ENCODE results near the gene TRIM26. TPM values are rescaled to one million over a fixed set of nuclear protein-coding genes. Genes with fewer than 3 reads are reported as not detected.
"Not testable (repeated sequence)": the region's sequence is repeated elsewhere in the genome, so short reads cannot be mapped to it uniquely, and the experiment has no call there.

Gene TRIM26
- total RNA-seq, 1 experiment from 2014 or later: 37.0 TPM

DNA sequence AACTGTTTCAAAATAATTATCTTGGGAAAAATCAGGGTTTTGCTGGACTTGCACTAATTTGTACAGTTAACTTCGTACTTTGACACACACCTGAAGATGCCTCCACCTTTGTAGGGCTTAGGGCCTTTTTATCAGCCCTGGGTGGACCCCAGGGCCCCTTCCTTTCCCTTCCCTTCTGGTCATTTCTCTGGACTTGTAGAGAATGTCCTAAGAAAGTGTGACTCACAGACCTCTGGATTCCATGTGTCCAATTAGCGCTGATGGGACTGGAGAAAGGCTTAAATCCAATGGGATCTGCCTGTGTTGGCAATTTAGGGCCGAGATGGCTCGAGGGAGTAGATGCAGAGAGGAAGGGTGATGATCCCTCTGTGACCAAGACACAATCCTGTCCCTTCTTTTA lies 40.5 kb downstream of the TRIM26 start:
- Histone ChIP-seq H3K9ac (ENCODE audit: low read length) (no peak overlapping the region), H3K27ac (ENCODE audit: low read length) (no peak overlapping the region)

DNA sequence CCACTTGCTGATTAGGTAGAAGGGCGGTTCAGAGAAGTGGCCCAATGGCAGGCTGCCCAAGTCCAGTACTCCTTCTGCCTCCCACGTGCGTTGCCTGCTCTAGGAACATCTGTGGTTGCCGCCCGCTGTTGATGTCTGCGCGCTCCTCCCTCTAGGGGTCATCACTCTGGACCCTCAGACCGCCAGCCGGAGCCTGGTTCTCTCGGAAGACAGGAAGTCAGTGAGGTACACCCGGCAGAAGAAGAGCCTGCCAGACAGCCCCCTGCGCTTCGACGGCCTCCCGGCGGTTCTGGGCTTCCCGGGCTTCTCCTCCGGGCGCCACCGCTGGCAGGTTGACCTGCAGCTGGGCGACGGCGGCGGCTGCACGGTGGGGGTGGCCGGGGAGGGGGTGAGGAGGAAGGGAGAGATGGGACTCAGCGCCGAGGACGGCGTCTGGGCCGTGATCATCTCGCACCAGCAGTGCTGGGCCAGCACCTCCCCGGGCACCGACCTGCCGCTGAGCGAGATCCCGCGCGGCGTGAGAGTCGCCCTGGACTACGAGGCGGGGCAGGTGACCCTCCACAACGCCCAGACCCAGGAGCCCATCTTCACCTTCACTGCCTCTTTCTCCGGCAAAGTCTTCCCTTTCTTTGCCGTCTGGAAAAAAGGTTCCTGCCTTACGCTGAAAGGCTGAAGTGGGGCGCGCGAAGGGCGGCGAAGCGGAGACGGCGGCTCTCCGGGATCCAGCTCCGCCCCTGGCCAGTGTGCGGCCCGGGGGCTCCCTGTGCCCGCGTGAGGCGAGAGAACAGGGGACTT lies 41.3 kb downstream of the TRIM26 start:
- H2AFZ ChIP-seq (ENCODE audit: low read length): no peak overlapping the region
- H3K4me1 ChIP-seq (ENCODE audit: low read length): no peaks in the 10 kb centered on the region
- H4K20me1 ChIP-seq (ENCODE audit: insufficient read depth, low read depth, low read length): no peaks in the 10 kb centered on the region
- no peaks in the 10 kb centered on the region for H3K36me3 ChIP-seq (ENCODE audit: insufficient read depth, low read length)
- no peaks in the 10 kb centered on the region for H3K27me3 ChIP-seq (ENCODE audit: low read length)
- H3K9me3 ChIP-seq (ENCODE audit: low read length): no peaks in the 10 kb centered on the region
- H3K9me2 ChIP-seq (replicated peaks; ENCODE audit: insufficient read depth, low read length): no peaks in the 10 kb centered on the region
- H3K9ac ChIP-seq (ENCODE audit: low read length): no peak overlapping the region
- H3K4me2 ChIP-seq (ENCODE audit: low read depth, low read length, poor library complexity, severe bottlenecking): no peak overlapping the region
- H3K79me2 ChIP-seq (ENCODE audit: low read length): no peaks in the 10 kb centered on the region
- H3K27ac ChIP-seq (ENCODE audit: low read length): no peak overlapping the region
- no peak overlapping the region for H3K4me3 ChIP-seq (ENCODE audit: low read length)
- DNase-seq: no peak

More for the DNA sequence above, 40.5 kb downstream of the TRIM26 start:
- Histone ChIP-seq H3K4me1 (ENCODE audit: low read length) (no peaks in the 10 kb centered on the region), H3K4me3 (ENCODE audit: low read length) (no peak overlapping the region), H3K36me3 (ENCODE audit: insufficient read depth, low read length) (no peaks in the 10 kb centered on the region), H3K27me3 (ENCODE audit: low read length) (no peaks in the 10 kb centered on the region), H4K20me1 (ENCODE audit: insufficient read depth, low read depth, low read length) (no peaks in the 10 kb centered on the region), H3K9me3 (ENCODE audit: low read length) (no peaks in the 10 kb centered on the region), H3K4me2 (ENCODE audit: low read depth, low read length, poor library complexity, severe bottlenecking) (no peak overlapping the region), H3K79me2 (ENCODE audit: low read length) (no peaks in the 10 kb centered on the region), H3K9me2 (replicated peaks; ENCODE audit: insufficient read depth, low read length) (no peaks in the 10 kb centered on the region), H2AFZ (ENCODE audit: low read length) (no peak overlapping the region)
- no peak for DNase-seq

DNA sequence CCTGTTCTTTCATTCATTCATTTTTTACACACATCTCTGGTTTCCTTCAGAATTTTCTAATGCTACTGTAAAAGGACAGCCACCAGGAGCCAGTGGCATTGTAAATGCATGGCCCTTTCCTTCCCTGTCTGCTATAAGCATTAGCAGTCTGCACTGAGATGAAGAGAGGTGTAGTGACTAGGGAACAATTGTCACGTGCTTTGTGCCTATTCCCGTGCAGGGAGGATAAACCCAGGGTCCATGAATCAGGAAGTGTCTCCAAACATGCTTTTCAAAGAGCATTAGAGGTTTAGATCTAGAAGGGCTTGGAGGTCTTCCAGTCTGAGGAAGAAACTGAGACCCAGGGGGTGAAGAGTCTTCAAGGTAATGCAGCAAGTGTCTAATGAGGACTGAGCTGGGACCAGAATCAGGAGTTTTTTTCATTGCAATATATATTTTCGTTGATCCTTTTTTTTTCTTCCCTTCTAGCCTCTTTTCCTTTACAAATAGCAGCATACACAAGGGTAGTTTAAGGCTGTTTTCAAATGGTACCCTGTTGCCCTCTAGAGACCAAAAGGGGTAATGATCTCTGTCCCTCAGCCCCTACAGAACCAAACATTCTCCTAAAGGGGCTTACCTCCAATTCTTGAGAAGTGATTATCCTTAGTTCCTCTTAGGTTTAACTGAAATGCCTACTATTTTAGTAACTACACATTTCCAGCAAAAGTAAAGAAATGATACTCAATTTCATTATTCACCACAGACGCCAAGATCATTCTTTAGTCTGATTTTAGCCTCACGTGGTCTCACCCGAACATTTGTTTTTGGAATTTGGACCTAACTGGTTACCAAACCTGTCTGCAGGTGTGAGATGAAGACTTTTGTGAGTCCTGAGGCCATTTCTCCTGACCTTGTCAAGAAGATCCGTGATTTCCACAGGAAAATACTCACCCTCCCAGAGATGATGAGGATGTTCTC lies 43.3 kb downstream of the TRIM26 start:
- no peak overlapping the region for H3K4me3 ChIP-seq (ENCODE audit: low read length)
- no peaks in the 10 kb centered on the region for H3K4me1 ChIP-seq (ENCODE audit: low read length)
- no peaks in the 10 kb centered on the region for H4K20me1 ChIP-seq (ENCODE audit: insufficient read depth, low read depth, low read length)
- H3K4me2 ChIP-seq (ENCODE audit: low read depth, low read length, poor library complexity, severe bottlenecking): no peak overlapping the region
- no peaks in the 10 kb centered on the region for H3K9me3 ChIP-seq (ENCODE audit: low read length)
- no peaks in the 10 kb centered on the region for H3K9me2 ChIP-seq (replicated peaks; ENCODE audit: insufficient read depth, low read length)
- peak; percentile 81 for DNase-seq
- no peak overlapping the region for H3K27ac ChIP-seq (ENCODE audit: low read length)
- no peak overlapping the region for H3K9ac ChIP-seq (ENCODE audit: low read length)
- H3K27me3 ChIP-seq (ENCODE audit: low read length): no peaks in the 10 kb centered on the region
- no peaks in the 10 kb centered on the region for H3K36me3 ChIP-seq (ENCODE audit: insufficient read depth, low read length)
- no peak overlapping the region for H2AFZ ChIP-seq (ENCODE audit: low read length)
- H3K79me2 ChIP-seq (ENCODE audit: low read length): no peaks in the 10 kb centered on the region

DNA sequence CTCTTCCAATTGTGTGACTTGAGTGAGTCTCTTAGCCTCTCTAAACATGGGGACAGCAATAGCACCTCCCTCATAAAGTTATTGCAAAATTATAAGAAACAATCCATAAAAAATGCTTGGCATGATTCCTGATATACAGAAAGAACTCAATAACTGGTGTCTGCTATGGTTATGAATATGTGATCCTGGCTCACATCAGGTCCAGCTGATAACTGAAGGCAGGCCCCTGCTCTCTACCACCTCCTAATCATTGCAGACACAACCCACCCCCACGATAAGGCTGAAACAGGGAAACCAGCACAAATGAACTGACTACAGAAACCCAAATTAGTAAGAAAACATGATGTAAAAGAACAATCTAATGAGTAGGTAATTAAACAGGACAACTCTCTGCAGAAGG lies 44.5 kb downstream of the TRIM26 start:
- no peaks in the 10 kb centered on the region for H3K9me2 ChIP-seq (replicated peaks; ENCODE audit: insufficient read depth, low read length)
- H3K4me1 ChIP-seq (ENCODE audit: low read length): no peaks in the 10 kb centered on the region
- no peak overlapping the region for H3K4me2 ChIP-seq (ENCODE audit: low read depth, low read length, poor library complexity, severe bottlenecking)
- no peak overlapping the region for H3K9ac ChIP-seq (ENCODE audit: low read length)
- no peaks in the 10 kb centered on the region for H4K20me1 ChIP-seq (ENCODE audit: insufficient read depth, low read depth, low read length)
- H3K4me3 ChIP-seq (ENCODE audit: low read length): no peak overlapping the region
- no peaks in the 10 kb centered on the region for H3K79me2 ChIP-seq (ENCODE audit: low read length)
- no peaks in the 10 kb centered on the region for H3K9me3 ChIP-seq (ENCODE audit: low read length)
- H3K27me3 ChIP-seq (ENCODE audit: low read length): no peaks in the 10 kb centered on the region
- H2AFZ ChIP-seq (ENCODE audit: low read length): no peak overlapping the region
- no peak for DNase-seq
- H3K36me3 ChIP-seq (ENCODE audit: insufficient read depth, low read length): no peaks in the 10 kb centered on the region
- no peak overlapping the region for H3K27ac ChIP-seq (ENCODE audit: low read length)

DNA sequence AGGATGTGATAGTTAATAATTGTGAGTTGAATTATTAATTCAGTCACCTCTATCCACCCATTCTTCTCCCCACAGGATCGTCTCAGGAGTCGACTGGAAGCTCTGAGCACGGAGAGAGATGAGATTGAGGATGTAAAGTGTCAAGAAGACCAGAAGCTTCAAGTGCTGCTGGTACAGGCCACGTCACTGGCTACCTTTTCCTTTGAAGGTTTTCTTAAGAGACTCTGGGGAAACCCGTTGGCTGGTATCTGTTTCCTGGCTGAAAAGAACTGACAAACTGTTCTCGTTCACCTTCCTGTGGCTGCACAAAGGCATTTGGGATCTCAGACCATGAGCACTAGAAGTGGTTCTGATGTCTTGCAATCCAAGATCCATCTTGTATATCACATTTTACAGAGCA lies 46.1 kb downstream of the TRIM26 start:
- DNase-seq: no peak
- H3K9me2 ChIP-seq (replicated peaks; ENCODE audit: insufficient read depth, low read length): no peaks in the 10 kb centered on the region

DNA sequence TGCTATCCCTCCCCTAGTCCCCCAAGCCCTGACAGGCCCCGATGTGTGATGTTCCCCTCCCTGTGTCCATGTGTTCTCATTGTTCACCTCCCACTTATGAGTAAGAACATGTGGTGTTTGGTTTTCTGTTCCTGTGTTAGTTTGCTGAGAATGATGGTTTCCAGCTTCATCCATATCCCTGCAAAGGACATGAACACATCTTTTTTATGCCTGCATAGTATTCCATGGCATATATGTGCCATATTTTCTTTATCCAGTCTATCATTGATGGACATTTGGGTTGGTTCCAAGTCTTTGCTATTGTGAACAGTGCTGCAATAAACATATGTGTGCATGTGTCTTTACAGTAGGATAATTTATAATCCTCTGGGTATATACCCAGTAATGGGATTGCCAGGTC lies 48.0 kb downstream of the TRIM26 start:
- H3K9me2 ChIP-seq (replicated peaks; ENCODE audit: insufficient read depth, low read length); H3K27ac ChIP-seq (ENCODE audit: low read length); H3K9me3 ChIP-seq (ENCODE audit: low read length); DNase-seq; H3K27me3 ChIP-seq (ENCODE audit: low read length); H3K4me2 ChIP-seq (ENCODE audit: low read depth, low read length, poor library complexity, severe bottlenecking); H3K9ac ChIP-seq (ENCODE audit: low read length); H3K79me2 ChIP-seq (ENCODE audit: low read length); H4K20me1 ChIP-seq (ENCODE audit: insufficient read depth, low read depth, low read length); H3K4me3 ChIP-seq (ENCODE audit: low read length); H3K4me1 ChIP-seq (ENCODE audit: low read length); H2AFZ ChIP-seq (ENCODE audit: low read length); H3K36me3 ChIP-seq (ENCODE audit: insufficient read depth, low read length): not testable (repeated sequence)

More for the DNA sequence above, 46.1 kb downstream of the TRIM26 start:
- no peaks in the 10 kb centered on the region for H3K79me2 ChIP-seq (ENCODE audit: low read length)
- no peaks in the 10 kb centered on the region for H3K9me3 ChIP-seq (ENCODE audit: low read length)
- H3K9ac ChIP-seq (ENCODE audit: low read length): no peak overlapping the region
- H2AFZ ChIP-seq (ENCODE audit: low read length): no peak overlapping the region
- no peak overlapping the region for H3K4me2 ChIP-seq (ENCODE audit: low read depth, low read length, poor library complexity, severe bottlenecking)
- H3K27me3 ChIP-seq (ENCODE audit: low read length): no peaks in the 10 kb centered on the region
- no peaks in the 10 kb centered on the region for H4K20me1 ChIP-seq (ENCODE audit: insufficient read depth, low read depth, low read length)
- H3K4me3 ChIP-seq (ENCODE audit: low read length): no peak overlapping the region
- no peaks in the 10 kb centered on the region for H3K36me3 ChIP-seq (ENCODE audit: insufficient read depth, low read length)
- no peak overlapping the region for H3K27ac ChIP-seq (ENCODE audit: low read length)
- H3K4me1 ChIP-seq (ENCODE audit: low read length): no peaks in the 10 kb centered on the region

DNA sequence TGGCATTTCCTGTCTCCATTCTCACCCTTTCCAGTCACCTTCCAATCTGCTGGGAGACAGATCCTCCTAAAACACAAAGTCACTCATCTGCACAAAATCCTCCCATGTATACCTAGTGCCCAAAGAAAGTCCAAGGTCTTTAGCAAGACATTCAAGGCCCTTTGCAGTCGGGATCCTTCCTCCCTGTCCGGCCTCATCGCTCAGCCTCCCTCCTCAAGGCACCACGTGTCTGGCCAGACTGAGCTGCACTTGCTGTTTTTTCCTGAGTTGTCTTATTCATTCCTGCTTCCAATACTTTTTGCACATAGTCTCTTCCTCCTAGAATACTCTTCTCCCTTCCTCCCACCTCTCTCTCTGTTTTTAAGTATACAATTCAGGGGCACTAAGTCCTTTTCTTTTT lies 48.5 kb downstream of the TRIM26 start:
- no peaks in the 10 kb centered on the region for H3K27me3 ChIP-seq (ENCODE audit: low read length)
- H3K4me3 ChIP-seq (ENCODE audit: low read length): no peak overlapping the region
- no peaks in the 10 kb centered on the region for H3K36me3 ChIP-seq (ENCODE audit: insufficient read depth, low read length)
- no peaks in the 10 kb centered on the region for H3K9me3 ChIP-seq (ENCODE audit: low read length)
- H3K79me2 ChIP-seq (ENCODE audit: low read length): no peaks in the 10 kb centered on the region
- H3K4me2 ChIP-seq (ENCODE audit: low read depth, low read length, poor library complexity, severe bottlenecking): no peak overlapping the region
- H3K9ac ChIP-seq (ENCODE audit: low read length): no peak overlapping the region
- no peak for DNase-seq
- no peaks in the 10 kb centered on the region for H3K9me2 ChIP-seq (replicated peaks; ENCODE audit: insufficient read depth, low read length)
- no peak overlapping the region for H2AFZ ChIP-seq (ENCODE audit: low read length)
- no peak overlapping the region for H3K27ac ChIP-seq (ENCODE audit: low read length)
- H3K4me1 ChIP-seq (ENCODE audit: low read length): no peaks in the 10 kb centered on the region
- H4K20me1 ChIP-seq (ENCODE audit: insufficient read depth, low read depth, low read length): no peaks in the 10 kb centered on the region

DNA sequence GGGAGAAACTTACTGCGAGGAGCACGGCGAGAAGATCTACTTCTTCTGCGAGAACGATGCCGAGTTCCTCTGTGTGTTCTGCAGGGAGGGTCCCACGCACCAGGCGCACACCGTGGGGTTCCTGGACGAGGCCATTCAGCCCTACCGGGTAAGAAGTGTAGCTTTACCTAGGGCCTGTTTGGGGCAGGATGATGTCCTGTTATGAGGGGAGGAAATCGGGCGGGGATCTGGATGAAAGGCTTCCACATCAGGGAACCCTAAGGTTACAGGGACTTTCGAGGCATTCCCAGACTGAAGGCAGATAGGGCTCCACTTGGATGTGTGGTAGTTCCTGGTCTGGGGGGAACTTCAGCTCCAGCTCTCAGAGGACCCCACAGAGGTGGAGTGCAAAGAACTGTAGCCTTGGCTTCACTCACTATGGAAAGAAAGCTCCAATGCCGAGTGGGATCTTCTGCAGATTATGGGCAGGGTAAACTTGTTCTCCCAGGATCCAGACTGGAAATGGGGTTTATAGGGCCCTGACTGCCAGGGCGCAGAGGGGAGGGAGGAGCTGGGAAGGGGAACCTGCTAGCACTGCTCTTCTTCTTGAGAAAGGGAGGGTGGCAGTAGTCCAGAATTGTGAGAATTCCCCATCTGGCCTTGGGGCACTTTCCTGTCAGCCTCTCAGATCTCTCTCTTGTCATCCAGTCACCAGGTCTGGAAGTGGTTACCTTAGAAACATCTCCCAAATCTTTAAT lies 49.1 kb downstream of the TRIM26 start:
- Histone ChIP-seq H4K20me1 (ENCODE audit: insufficient read depth, low read depth, low read length) (no peaks in the 10 kb centered on the region), H3K27ac (ENCODE audit: low read length) (no peak overlapping the region), H3K9ac (ENCODE audit: low read length) (no peak overlapping the region), H3K27me3 (ENCODE audit: low read length) (no peaks in the 10 kb centered on the region), H3K79me2 (ENCODE audit: low read length) (no peaks in the 10 kb centered on the region), H3K4me3 (ENCODE audit: low read length) (no peak overlapping the region), H3K9me3 (ENCODE audit: low read length) (no peaks in the 10 kb centered on the region), H3K4me2 (ENCODE audit: low read depth, low read length, poor library complexity, severe bottlenecking) (no peak overlapping the region), H3K9me2 (replicated peaks; ENCODE audit: insufficient read depth, low read length) (no peaks in the 10 kb centered on the region), H2AFZ (ENCODE audit: low read length) (no peak overlapping the region), H3K36me3 (ENCODE audit: insufficient read depth, low read length) (no peaks in the 10 kb centered on the region), H3K4me1 (ENCODE audit: low read length) (no peaks in the 10 kb centered on the region)
- no peak for DNase-seq
